Stimulated activated CD8-positive, alpha-beta memory T cell treated with anti-CD3 and anti-CD28 coated beads, Interleukin-12 subunit alpha, Interleukin-12 subunit beta, amount 100 ng/mL, for 1 hour (primary cell): ENCODE results near the gene ENKD1.

ENCODE experiments used
- DNase-seq: peaks from one replicate; pipeline ENCODE4 v3.0.0-alpha.2; 2020; ENCODE audit warnings: low read depth

ENKD1 gene

GRCh38 chr16:67649494-67649931 is 17.0 kb downstream of the ENKD1 start:
- DNase-seq: no peak

- no peak for DNase-seq
These were observed 17.7 kb downstream of the ENKD1 start for GRCh38 chr16:67648764-67649407.

GRCh38 chr16:67648088-67648763 is 18.3 kb downstream of the ENKD1 start:
- no peak for DNase-seq

DNA sequence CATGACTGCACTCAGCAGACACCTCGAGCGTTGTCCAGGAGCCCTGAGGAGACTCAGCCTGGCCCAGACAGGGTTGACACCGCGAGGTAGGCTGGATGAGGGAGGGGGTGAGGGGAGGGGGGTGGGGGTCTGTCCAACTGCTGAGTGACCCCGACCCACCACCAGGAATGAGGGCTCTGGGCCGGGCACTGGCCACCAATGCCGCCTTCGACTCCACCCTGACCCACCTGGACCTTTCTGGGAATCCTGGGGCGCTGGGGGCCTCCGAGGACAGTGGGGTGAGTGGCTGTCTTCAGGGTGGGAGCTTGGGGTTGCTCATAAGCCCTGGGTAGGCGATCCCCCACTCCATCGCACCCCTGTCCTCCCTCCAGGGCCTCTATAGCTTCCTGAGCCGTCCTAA is 18.9 kb downstream of the ENKD1 start:
- no peak for DNase-seq

GRCh38 chr16:67647111-67647651 is 19.4 kb downstream of the ENKD1 start:
- no peak for DNase-seq

DNA sequence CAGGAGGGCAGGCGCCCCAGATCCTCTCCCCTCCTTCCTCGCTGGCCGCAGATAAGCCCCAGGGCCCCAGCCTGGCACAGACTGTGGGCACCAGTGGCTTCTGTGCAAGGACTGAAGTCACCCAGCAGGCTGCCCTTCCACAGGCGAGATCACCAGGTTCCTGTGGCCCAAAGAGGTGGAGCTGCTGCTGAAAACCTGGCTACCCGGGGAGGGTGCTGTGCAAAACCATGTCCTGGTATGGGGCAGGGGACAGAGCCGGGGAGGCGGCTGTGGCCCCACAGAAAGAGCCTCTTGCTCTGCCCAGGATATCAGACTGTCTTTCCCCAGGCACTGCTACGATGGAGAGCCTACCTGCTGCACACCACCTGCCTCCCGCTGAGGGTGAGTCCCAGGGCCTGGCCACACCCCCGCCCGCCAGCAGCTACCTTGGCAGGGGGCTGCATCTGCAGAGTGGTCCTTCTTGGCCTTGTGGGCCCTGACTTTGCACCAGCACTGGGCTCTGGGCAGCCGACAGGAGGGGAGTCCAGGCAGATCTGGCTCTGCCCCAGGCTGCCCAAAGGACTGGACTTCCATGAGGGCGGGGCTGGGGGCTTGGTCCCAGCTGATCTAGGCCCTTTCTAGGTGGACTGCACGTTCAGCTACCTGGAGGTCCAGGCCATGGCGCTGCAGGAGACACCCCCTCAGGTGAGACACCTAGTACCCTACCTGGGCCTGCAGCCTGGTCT is 21.0 kb downstream of the ENKD1 start:
- DNase-seq: no peak

GRCh38 chr16:67644038-67644437 is 22.5 kb downstream of the ENKD1 start:
- no peak for DNase-seq

DNA sequence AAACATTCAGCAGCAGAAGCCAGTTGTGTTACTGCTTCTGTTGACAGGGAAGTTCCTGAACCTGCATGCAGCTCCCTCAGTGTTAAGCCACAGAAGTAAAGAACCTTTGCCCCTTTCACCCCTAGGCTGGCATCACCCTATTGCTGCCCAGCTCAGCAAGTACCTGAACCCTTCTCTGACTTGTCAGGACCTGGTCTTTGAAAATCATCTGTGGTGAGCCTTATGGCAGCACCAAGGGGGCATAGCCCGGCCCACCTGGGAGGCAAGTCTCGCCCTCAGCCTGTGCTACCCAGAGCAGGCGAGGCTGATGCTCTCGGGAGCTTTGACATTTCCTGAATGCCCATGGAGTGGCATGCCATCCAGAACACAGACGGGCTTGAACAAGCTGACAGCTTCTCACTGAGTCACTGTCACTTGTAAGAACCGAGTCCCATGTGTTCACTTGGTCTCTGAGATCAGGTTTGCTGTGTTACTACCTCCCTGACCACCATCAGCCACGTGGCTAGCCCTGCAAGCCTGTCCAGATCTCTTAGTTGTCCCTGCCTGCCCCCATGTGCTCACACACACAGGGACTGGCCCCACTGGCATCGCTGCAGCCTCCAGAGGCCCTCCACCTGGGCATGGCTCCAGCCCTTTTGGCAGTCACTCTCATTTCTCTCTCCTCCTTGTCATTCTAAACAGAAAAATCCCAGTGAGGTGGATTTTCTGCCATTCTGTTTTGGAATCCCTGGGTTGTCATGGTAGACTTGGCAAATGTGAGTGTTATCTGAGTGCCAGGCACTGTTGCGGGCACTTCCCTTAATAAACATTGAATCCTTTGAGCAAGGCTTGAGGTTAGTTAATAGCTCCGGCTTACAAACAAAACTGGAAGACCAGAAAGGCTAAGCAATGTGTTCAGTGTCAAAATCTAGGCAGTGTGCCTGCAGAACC is 24.5 kb downstream of the ENKD1 start:
- DNase-seq: no peak

DNA sequence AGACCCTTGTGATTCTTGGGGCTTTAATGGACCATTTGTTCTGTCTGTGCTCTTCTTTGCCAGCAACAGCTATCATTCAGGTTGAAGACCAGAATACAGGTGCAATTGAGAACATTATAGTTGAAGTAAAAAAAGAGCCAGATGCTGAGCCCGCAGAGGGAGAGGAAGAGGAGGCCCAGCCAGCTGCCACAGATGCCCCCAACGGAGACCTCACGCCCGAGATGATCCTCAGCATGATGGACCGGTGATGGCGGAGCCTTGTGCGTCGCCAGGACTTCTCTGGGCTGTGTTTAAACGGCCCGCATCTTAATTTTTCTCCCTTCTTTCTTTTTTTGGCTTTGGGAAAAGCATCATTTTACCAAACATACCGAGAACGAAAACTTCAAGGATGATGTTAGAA is 28.9 kb downstream of the ENKD1 start:
- DNase-seq: no peak

DNA sequence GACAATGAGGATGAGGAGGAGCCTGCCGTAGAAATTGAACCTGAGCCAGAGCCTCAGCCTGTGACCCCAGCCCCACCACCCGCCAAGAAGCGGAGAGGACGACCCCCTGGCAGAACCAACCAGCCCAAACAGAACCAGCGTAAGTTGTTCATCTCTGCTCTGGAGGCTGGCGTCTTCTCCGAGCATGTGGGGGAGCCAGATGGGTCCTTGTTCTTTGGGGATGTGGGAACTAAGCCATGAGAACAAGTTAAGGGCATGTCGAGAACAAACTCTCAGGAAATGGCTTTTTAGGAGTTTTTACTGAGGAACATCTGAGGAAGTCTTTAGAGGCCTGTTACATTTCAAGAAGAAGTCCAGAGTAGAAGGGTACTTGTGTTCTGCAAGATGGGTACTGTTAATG is 29.8 kb downstream of the ENKD1 start:
- DNase-seq: no peak

DNA sequence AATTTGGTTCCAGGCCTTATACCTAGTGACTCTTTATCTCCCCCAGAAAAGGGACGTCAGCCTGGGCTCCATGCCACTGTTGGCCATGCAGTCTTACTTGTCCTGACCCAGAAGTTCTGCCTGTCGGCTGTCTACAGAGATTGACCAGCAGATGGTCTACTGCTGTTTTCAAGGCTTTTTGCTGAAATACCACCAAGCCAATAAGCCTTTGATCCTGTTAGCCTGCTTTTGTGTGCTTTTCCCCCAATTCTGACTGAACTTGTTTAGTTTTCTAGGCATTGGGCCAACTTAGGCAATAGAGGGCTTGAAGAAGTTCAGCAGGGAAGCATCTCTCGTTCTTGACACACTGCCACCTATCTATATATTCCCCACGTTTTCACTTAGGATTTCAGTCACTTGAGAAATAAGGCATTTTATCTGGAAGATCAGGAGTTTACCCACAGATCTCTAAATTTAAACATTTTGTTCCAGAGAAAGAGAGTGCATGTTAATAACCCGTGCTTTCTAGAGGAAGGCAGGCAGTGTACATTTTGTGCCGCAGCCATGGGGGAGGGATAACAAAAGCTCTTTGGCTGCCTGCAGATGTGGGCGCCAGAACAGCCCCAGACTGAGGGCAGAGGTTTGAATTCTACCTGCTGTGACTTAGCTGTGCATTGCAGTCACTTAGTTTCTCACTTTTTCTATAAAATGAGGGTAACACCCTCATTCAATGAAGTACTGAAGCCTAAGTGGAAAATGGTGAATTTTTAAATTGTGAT is 34.0 kb downstream of the ENKD1 start:
- no peak for DNase-seq

DNA sequence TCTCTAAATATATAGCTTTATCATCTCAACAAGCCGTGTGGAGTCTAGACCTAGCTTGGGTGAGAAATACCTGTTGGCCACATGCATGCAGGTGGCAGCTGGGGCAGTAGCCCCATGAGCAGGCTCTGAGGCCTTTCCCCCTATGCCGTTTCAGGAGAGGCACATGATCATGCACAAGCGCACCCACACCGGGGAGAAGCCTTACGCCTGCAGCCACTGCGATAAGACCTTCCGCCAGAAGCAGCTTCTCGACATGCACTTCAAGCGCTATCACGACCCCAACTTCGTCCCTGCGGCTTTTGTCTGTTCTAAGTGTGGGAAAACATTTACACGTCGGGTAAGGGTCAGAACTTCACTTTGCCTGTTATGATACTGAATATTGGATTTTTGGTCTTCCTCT is 38.3 kb downstream of the ENKD1 start:
- DNase-seq: no peak

- no peak for DNase-seq
These were observed 52.7 kb downstream of the ENKD1 start for GRCh38 chr16:67613808-67614207.
